D721Med (cell line): ENCODE results near the gene NME2.

Source experiments
- DNase-seq: peaks from one replicate; pipeline ENCODE4 v3.0.0; 2011; ENCODE audit warnings: low spot score; ENCODE audit not compliant: insufficient read length
- FAIRE-seq: peaks from 2 replicates; lab custom pipeline; 2011; peaks lifted over from hg19 to GRCh38; lab: Jason Lieb, UNC
- CTCF ChIP-seq: IDR thresholded peaks from 2 replicates; pipeline ENCODE4 v1.5.1; 2012; ENCODE audit warnings: mild to moderate bottlenecking, control low read depth; ENCODE audit not compliant: insufficient read depth; ENCODE audit errors: missing control alignments

The NME2 gene

GRCh38 chr17:51203838-51204237 lies 37.6 kb downstream of the NME2 start:
- DNase-seq (no peak), FAIRE-seq (no peak)
- no peak for TF ChIP-seq CTCF

GRCh38 chr17:51214920-51215319 lies 48.7 kb downstream of the NME2 start:
- FAIRE-seq (no peak), DNase-seq (no peak)
- no peak for TF ChIP-seq CTCF

GRCh38 chr17:51217946-51218345 lies 51.7 kb downstream of the NME2 start:
- FAIRE-seq (no peak), DNase-seq (no peak)
- no peak for TF ChIP-seq CTCF

DNA sequence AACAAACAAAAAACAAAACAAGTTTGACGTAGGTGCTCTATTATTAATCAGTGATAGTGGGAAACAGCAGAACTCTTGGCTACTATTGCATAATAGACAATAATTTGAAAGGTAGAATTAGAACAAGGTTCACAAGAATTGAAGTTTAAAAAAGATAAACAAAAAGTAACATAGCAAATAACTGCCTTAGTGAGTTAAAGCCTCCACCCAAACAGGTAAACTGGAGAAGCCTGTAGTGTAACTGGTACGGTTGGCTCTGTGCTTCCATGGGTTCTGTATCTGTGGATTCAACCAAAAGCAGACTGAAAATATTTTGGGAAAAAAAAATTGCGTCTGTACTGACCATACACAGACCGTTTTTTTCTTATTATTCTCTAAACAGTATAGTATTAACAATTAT lies 55.1 kb downstream of the NME2 start:
- no peak for FAIRE-seq
- no peak for TF ChIP-seq CTCF
- DNase-seq, result no peak
